H9 (cell line): ENCODE measurements around the gene HCN2. TPM values are rescaled to one million over a fixed set of nuclear protein-coding genes. Genes with fewer than 3 reads are reported as not detected.

Source experiments
- DNase-seq: peaks from one replicate; pipeline ENCODE4 v3.0.0-alpha.2; 2017
- H2AFZ ChIP-seq: one replicate; pipeline ENCODE4 v1.6.1; 2013; ENCODE audit warnings: mild to moderate bottlenecking, low read length, control low read depth, moderate library complexity
- H2AK5ac ChIP-seq: 2 replicates; pipeline ENCODE4 v1.6.1; 2013; ENCODE audit warnings: low read length, control low read depth, mixed read lengths; ENCODE audit not compliant: insufficient read length
- H2BK120ac ChIP-seq: one replicate; pipeline ENCODE4 v1.6.1; 2013; ENCODE audit warnings: low read depth, mild to moderate bottlenecking, low read length, control low read depth, inconsistent platforms; ENCODE audit not compliant: poor library complexity, severe bottlenecking
- H2BK12ac ChIP-seq: 2 replicates; pipeline ENCODE4 v1.6.1; 2013; ENCODE audit warnings: low read length, control low read depth, mixed read lengths, low read depth; ENCODE audit not compliant: insufficient read length
- H2BK15ac ChIP-seq: 2 replicates; pipeline ENCODE4 v1.6.1; 2013; ENCODE audit warnings: low read depth, low read length, control low read depth
- H2BK20ac ChIP-seq: one replicate; pipeline ENCODE4 v1.6.1; 2013; ENCODE audit warnings: low read depth, mild to moderate bottlenecking, low read length, control low read depth, inconsistent platforms; ENCODE audit not compliant: poor library complexity, severe bottlenecking
- H2BK5ac ChIP-seq: 2 replicates; pipeline ENCODE4 v1.6.1; 2013; ENCODE audit warnings: low read length, control low read depth, mixed read lengths; ENCODE audit not compliant: insufficient read length
- H3K14ac ChIP-seq: 2 replicates; pipeline ENCODE4 v1.6.1; 2013; ENCODE audit warnings: low read length, control low read depth; ENCODE audit not compliant: insufficient read depth
- H3K18ac ChIP-seq: 2 replicates; pipeline ENCODE4 v1.6.1; 2013; ENCODE audit warnings: low read depth, mild to moderate bottlenecking, mixed read lengths, low read length, control low read depth; ENCODE audit not compliant: insufficient read length
- H3K23ac ChIP-seq: 2 replicates; pipeline ENCODE4 v1.6.1; 2013; ENCODE audit warnings: low read length, control low read depth, mixed read lengths, low read depth; ENCODE audit not compliant: insufficient read length
- H3K23me2 ChIP-seq: 2 replicates; pipeline ENCODE4 v1.6.1; 2013; ENCODE audit warnings: low read depth, mild to moderate bottlenecking, mixed read lengths, low read length, control low read depth; ENCODE audit not compliant: insufficient read length, poor library complexity, severe bottlenecking
- H3K27ac ChIP-seq: 2 replicates; pipeline ENCODE4 v1.5.1; 2013; ENCODE audit warnings: low read length, control low read depth, mixed read lengths, low read depth; ENCODE audit not compliant: insufficient read length
- H3K27me3 ChIP-seq: 2 replicates; pipeline ENCODE4 v1.6.1; 2013; ENCODE audit warnings: low read length, control low read depth, inconsistent platforms; ENCODE audit not compliant: insufficient read depth
- H3K4ac ChIP-seq: 2 replicates; pipeline ENCODE4 v1.6.1; 2013; ENCODE audit warnings: low read depth, mild to moderate bottlenecking, control low read depth, inconsistent platforms, low read length, moderate library complexity
- H3K4me1 ChIP-seq: 2 replicates; pipeline ENCODE4 v1.6.1; 2013; ENCODE audit warnings: low read length, control low read depth, inconsistent platforms; ENCODE audit not compliant: insufficient read depth
- H3K4me2 ChIP-seq: 2 replicates; pipeline ENCODE4 v1.6.1; 2013; ENCODE audit warnings: low read length, control low read depth, mixed read lengths; ENCODE audit not compliant: insufficient read length, insufficient read depth
- H3K56ac ChIP-seq: 2 replicates; pipeline ENCODE4 v1.6.1; 2013; ENCODE audit warnings: low read depth, mild to moderate bottlenecking, mixed read lengths, low read length, control low read depth; ENCODE audit not compliant: insufficient read length
- H3K79me1 ChIP-seq: 2 replicates; pipeline ENCODE4 v1.6.1; 2013; ENCODE audit warnings: low read depth, mild to moderate bottlenecking, moderate library complexity, low read length, control low read depth, inconsistent platforms; ENCODE audit not compliant: insufficient read depth, poor library complexity, severe bottlenecking
- H3K79me2 ChIP-seq: 2 replicates; pipeline ENCODE4 v1.6.1; 2013; ENCODE audit warnings: low read length, control low read depth, inconsistent platforms; ENCODE audit not compliant: insufficient read depth
- H3K9ac ChIP-seq: 2 replicates; pipeline ENCODE4 v1.6.1; 2013; ENCODE audit warnings: low read length, control low read depth, mixed read lengths; ENCODE audit not compliant: insufficient read length; ENCODE audit errors: extremely low read depth
- H3K9me3 ChIP-seq: one replicate; pipeline ENCODE4 v1.6.1; 2013; ENCODE audit warnings: low read depth, low read length, inconsistent platforms; ENCODE audit not compliant: control insufficient read depth
- H3T11ph ChIP-seq: one replicate; pipeline ENCODE4 v1.6.1; 2013; ENCODE audit warnings: mild to moderate bottlenecking, low read length, control low read depth, inconsistent platforms
- H4K20me1 ChIP-seq: one replicate; pipeline ENCODE4 v1.6.1; 2013; ENCODE audit not compliant: control insufficient read depth, insufficient read length, insufficient read depth
- H4K5ac ChIP-seq: 2 replicates; pipeline ENCODE4 v1.6.1; 2013; ENCODE audit warnings: low read depth, mild to moderate bottlenecking, mixed read lengths, low read length, control low read depth; ENCODE audit not compliant: insufficient read length
- H4K8ac ChIP-seq: replicated peaks from 2 replicates; pipeline ENCODE4 v1.6.1; 2013; ENCODE audit warnings: low read length, control low read depth, mixed read lengths, low read depth; ENCODE audit not compliant: insufficient read length
- H4K91ac ChIP-seq: 2 replicates; pipeline ENCODE4 v1.6.1; 2013; ENCODE audit warnings: low read depth, mild to moderate bottlenecking, moderate library complexity, mixed read lengths, low read length, control low read depth; ENCODE audit not compliant: insufficient read length
- H3K27ac Mint-ChIP-seq, 3 experiments: 2 replicates in 2 of 3; 3 replicates in 1 of 3; pipeline ENCODE4 v1.8.0; 2020 to 2021; ENCODE audit warnings: mixed read lengths in 3 of 3, mild to moderate bottlenecking in 1 of 3, moderate library complexity in 1 of 3
- H3K27me3 Mint-ChIP-seq: 2 replicates; pipeline ENCODE4 v1.8.0; 2021; ENCODE audit warnings: low read depth, mild to moderate bottlenecking, moderate library complexity, mixed read lengths
- H3K36me3 Mint-ChIP-seq, 3 experiments: 2 replicates in 2 of 3; 3 replicates in 1 of 3; pipeline ENCODE4 v1.8.0; 2020 to 2021; ENCODE audit warnings: low read depth in 3 of 3, mixed read lengths in 3 of 3; ENCODE audit not compliant: insufficient read depth in 1 of 3
- H3K4me1 Mint-ChIP-seq, 2 experiments: 2 replicates each; pipeline ENCODE4 v1.8.0; 2020; ENCODE audit warnings: mixed read lengths in 2 of 2
- H3K4me3 Mint-ChIP-seq, 2 experiments: 2 replicates in 1 of 2; 3 replicates in 1 of 2; pipeline ENCODE4 v1.8.0; 2020 to 2021; ENCODE audit warnings: mild to moderate bottlenecking in 2 of 2, mixed read lengths in 2 of 2, moderate library complexity in 1 of 2
- H3K9me3 Mint-ChIP-seq, 2 experiments: 2 replicates in 1 of 2; 3 replicates in 1 of 2; pipeline ENCODE4 v1.8.0; 2020; ENCODE audit warnings: mild to moderate bottlenecking in 2 of 2, mixed read lengths in 2 of 2, moderate library complexity in 1 of 2
- CTCF ChIP-seq: fragments of 200-600 bp; sonication (generic); conservative IDR thresholded peaks from 3 replicates; pipeline ENCODE4 v1.8.0; 2021; ENCODE audit warnings: antibody characterized with exemption, mild to moderate bottlenecking
- WGBS: extraction: QIAGEN DNeasy Blood & Tissue Kit; methylation state at CpG from one replicate; pipeline ENCODE4 v1.1.7; 2013; ENCODE audit warnings: missing lambda C conversion rate, low lambda C conversion rate, mixed read lengths; ENCODE audit not compliant: insufficient read length; ENCODE audit errors: extremely low coverage; 5-methylcytosine and 5-hydroxymethylcytosine counted together
- total RNA-seq: library from RNA; stranded (reverse); gene quantifications from 2 replicates; pipeline ENCODE4 v1.2.1, GENCODE V29; 2021

HCN2 gene
- total RNA-seq, 1 experiment from 2014 or later: 3.7 TPM

DNA sequence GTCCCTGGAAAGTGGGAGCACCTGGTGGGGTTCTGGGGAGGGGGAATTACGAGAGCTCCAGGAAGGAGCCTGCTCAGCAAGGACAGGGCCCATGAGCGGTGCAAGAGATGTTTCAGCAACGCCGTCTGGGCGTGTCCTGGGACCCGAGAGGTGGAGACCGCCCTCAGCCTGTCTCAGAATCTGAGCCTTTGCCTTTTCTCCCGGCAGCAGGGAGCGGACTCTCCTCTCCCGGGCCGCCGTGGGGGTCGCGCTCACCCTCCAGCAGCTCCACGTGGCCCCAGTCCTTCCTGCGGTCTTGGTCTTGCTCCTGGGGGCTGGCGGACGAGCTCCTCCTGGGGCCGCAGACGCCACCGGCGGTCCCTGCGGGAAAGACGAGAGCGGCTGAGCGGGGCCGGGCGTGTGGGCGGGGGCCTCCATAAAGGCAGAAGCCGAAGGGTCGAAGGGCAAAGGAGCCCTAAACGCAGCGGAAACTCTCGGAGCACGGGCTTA is 42.9 kb downstream of the HCN2 start:
- Histone ChIP-seq H4K8ac (no peak overlapping the region), H3K4me1 (no peaks in the 10 kb centered on the region; the same call in 1 of the 2 replicates), H3K4ac (no peak overlapping the region), H3K9me3 (no peaks in the 10 kb centered on the region), H3K27me3 (no peaks in the 10 kb centered on the region), H3K27ac (no peak overlapping the region), H3K56ac (no peak overlapping the region), H3K23me2 (peaks cover 7% of the 10 kb centered on the region), H3K79me2 (no peaks in the 10 kb centered on the region), H4K20me1 (peaks cover 4% of the 10 kb centered on the region), H4K91ac (no peak overlapping the region), H2BK20ac (no peak overlapping the region), H2BK5ac (no peak overlapping the region), H3T11ph (no peak overlapping the region), H2AK5ac (no peak overlapping the region), H3K14ac (no peak overlapping the region), H2BK120ac (no peak overlapping the region), H3K9ac (peak overlapping the region; percentile 40), H2BK15ac (no peak overlapping the region), H2AFZ (no peak overlapping the region), H3K79me1 (peaks cover 9% of the 10 kb centered on the region), H3K23ac (no peak overlapping the region), H3K18ac (no peak overlapping the region), H3K4me2 (peak overlapping the region; percentile 73), H2BK12ac (no peak overlapping the region), H4K5ac (no peak overlapping the region)
- Mint-ChIP-seq H3K4me1 (peaks cover 7 to 13% of the 10 kb centered on the region in 2 experiments), H3K9me3 (peaks cover 0 to 3% of the 10 kb centered on the region in 2 experiments; a peak in 1 of 5 replicates), H3K4me3 (peak overlapping the region; percentile 96 to 99), H3K27me3 (peaks cover 10% of the 10 kb centered on the region), H3K27ac (peak overlapping the region in 2 of 3 experiments; percentile 92 to 96; a peak in 4 of 7 replicates), H3K36me3 (peaks cover 21 to 34% (median 25%) of the 10 kb centered on the region in 3 experiments; a peak in 6 of 7 replicates)
- peak; percentile 67 for DNase-seq
- WGBS: no CpG with 5 or more reads among the region's 35 CpGs
- TF ChIP-seq CTCF: no peak
